ENCODE measurements around the gene TBC1D2B.

The TBC1D2B gene

DNA sequence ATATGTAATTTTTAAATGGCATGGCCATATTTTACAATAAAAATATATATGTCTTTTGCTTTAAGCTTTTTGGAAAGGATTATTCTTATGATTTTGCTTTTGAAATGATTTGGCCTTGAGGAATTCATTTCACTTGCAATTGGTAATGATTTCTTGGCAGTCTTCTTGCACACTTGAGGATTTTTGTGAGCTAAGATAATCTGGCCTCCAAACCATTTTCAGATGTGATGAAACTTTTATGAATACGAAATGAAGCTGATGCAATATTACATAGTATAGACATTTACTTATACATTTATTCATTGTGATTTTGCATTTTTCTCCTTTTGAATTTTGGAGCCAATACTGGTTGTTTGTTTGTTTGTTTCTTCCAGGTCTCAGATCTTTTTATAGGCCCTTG lies 8.4 kb upstream of the TBC1D2B start:
- H3K9ac ChIP-seq (ENCODE audit: low read depth, low read length) = no peak overlapping the region

DNA sequence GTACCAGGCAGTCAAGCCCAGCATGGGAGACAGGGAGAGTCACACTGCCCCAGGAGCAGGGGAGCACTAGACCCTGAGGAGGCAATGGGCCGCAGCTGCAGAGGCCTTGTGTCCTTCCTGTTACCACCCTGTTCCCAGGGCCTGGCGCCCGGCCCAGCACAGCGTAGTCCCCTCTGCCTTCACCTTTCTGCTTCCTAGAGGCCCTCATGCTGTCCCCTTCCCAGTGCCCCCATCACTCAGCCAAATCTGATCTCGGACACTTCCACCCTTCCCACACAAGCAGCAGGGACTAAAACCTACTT lies 6.9 kb upstream of the TBC1D2B start:
- no peak overlapping the region for H3K9ac ChIP-seq (ENCODE audit: low read depth, low read length)
- no peaks in the 10 kb centered on the region for H3K36me3 ChIP-seq (ENCODE audit: insufficient read depth, low read length)
- no peaks in the 10 kb centered on the region for H3K9me3 ChIP-seq (ENCODE audit: control insufficient read depth, insufficient read depth, low read length)
- H3K4me1 ChIP-seq (ENCODE audit: insufficient read depth, low read length) = peaks cover 7% of the 10 kb centered on the region; the same call in 1 of the 2 replicates

More for the DNA sequence above, 8.4 kb upstream of the TBC1D2B start:
- Histone ChIP-seq H3K4me1 (ENCODE audit: insufficient read depth, low read length) (peaks cover 7% of the 10 kb centered on the region; the same call in 1 of the 2 replicates), H3K9me3 (ENCODE audit: control insufficient read depth, insufficient read depth, low read length) (no peaks in the 10 kb centered on the region), H3K36me3 (ENCODE audit: insufficient read depth, low read length) (no peaks in the 10 kb centered on the region)

DNA sequence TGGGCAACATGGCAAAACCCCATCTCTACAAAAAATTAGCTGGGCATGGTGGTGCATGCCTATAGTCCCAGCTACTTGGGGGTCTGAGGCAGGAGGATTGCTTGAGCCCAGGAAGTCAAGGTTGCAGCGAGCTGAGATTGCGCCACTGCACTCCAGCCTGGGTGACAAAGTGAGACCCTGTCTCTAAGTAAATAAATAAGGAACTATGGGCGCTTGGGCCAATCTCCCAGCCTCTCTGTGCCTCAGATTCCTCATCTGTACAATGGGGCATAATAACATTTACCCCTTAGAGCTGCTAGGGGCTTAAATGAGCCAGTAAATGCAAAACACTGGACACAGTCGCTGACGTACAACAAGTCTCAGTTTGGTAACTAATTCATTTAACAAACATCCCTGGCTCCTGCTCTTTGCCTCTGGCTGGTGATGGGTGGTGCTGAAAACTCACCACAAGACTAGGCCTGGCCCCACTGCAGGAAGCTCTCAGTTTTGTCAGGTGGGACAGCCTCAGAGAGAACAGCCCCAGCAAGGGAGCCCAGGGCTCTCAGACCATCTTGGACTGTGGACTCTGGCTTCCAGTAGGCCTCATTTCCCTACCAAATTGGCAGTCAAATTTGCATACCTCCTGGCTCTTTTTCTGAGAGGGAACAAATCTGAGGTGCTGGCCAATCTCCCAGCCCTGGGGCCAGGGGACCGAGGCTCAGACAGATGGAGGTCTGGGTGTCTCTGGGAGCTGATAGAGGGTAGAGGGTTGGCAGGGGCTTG lies 6.4 kb upstream of the TBC1D2B start:
- no peaks in the 10 kb centered on the region for H3K9me3 ChIP-seq (ENCODE audit: control insufficient read depth, insufficient read depth, low read length)
- peaks cover 7% of the 10 kb centered on the region; the same call in 1 of the 2 replicates for H3K4me1 ChIP-seq (ENCODE audit: insufficient read depth, low read length)
- H3K36me3 ChIP-seq (ENCODE audit: insufficient read depth, low read length) = no peaks in the 10 kb centered on the region
- H3K9ac ChIP-seq (ENCODE audit: low read depth, low read length) = no peak overlapping the region

DNA sequence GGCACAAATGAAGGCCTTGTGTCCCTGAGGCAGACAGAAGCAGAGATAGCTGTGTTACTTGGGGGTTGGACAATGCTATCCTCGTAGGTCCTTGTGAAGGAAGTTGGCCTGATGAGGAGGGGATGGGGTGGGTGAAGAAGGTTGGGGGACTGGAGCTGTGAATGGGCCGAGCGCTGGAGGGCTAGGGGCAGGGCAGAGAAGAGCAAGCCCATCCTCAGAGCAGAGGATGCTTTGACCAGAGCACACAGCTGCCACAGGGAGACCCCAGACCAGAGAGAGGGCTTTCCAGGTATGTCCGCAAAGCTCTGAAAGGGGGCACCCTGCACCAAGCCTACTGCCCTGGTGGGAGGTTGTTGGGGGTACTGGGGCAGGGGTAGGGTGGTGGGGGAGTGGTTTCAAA lies 5.7 kb upstream of the TBC1D2B start:
- Histone ChIP-seq H3K4me1 (ENCODE audit: insufficient read depth, low read length) (peaks cover 3% of the 10 kb centered on the region; the same call in 1 of the 2 replicates), H3K9me3 (ENCODE audit: control insufficient read depth, insufficient read depth, low read length) (no peaks in the 10 kb centered on the region), H3K9ac (ENCODE audit: low read depth, low read length) (no peak overlapping the region), H3K36me3 (ENCODE audit: insufficient read depth, low read length) (no peaks in the 10 kb centered on the region)

DNA sequence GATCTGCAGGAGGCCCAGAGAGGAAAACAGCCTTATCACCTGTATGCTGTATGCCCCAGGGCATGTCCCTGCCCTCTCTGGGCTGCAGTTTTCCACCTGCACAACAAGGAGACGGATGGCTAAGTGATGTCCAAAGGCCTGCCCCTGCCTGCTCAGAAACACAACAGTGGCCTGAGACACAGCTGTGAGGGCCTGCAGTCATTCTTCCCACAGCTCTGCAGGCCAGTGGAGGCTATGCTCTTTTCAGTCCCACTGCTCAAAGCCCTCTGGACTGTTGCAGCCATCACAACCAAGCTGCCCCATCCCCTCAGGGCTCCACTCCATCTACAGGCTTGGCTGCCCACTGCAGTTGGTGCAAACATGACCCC lies 5.2 kb upstream of the TBC1D2B start:
- no peaks in the 10 kb centered on the region for H3K36me3 ChIP-seq (ENCODE audit: insufficient read depth, low read length)
- H3K9ac ChIP-seq (ENCODE audit: low read depth, low read length) = no peak overlapping the region
- H3K9me3 ChIP-seq (ENCODE audit: control insufficient read depth, insufficient read depth, low read length) = no peaks in the 10 kb centered on the region
- no peaks in the 10 kb centered on the region for H3K4me1 ChIP-seq (ENCODE audit: insufficient read depth, low read length)

DNA sequence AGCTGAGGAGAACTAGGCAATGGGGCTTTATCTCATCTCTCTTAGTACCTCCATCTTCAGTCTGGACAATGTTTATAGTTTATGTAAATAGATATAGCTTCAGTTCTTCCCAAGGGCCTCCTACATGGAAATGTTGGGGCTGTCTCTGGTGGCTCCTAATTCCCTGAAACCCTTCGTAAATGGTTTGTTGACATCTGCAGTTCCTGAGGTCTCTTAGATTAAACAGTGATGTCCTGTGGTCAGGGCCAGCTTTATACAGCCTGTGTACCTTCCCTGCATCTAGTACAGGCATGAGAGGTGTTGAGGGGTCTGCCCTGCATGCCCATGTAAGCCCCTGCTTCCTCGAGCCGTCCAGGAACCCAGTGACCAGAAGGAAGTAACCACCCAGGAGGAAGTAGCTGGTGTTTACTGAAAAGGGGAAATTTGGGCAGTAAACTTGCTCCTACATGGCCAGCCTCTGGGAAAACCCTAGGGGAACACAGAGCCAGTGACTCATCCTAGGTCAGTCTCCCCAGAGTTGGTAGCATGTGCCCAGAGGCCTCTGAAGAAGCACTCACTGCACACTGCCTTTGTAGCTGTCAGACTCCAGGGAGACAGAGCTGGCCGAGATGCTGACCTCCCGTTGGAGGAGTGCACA lies 4.7 kb upstream of the TBC1D2B start:
- Histone ChIP-seq H3K9me3 (ENCODE audit: control insufficient read depth, insufficient read depth, low read length) (no peaks in the 10 kb centered on the region), H3K36me3 (ENCODE audit: insufficient read depth, low read length) (no peaks in the 10 kb centered on the region), H3K4me1 (ENCODE audit: insufficient read depth, low read length) (no peaks in the 10 kb centered on the region), H3K9ac (ENCODE audit: low read depth, low read length) (no peak overlapping the region)

DNA sequence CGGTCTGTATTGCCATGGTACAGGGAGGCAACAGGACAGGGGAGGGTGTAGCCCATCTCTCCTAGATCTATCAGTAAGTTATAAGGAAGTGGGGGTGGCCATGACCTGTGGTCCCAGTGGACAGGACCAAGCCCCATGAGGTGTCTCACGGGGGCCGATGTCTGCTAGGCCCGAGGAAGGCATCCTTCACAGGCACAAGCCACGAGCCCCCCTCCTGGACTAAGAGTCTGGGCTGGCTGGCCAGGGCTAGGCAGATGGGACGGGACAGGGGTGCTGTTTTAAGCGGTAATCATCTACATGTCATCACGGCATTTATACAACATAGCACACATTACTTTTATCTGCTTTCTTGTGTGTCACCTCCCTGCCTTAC lies 2.6 kb upstream of the TBC1D2B start:
- no peak overlapping the region for H3K9ac ChIP-seq (ENCODE audit: low read depth, low read length)
- H3K4me1 ChIP-seq (ENCODE audit: insufficient read depth, low read length) = 0 out of 2 replicates have a peak, but pooled peaks cover 4% of the 10 kb centered on the region
- no peaks in the 10 kb centered on the region for H3K9me3 ChIP-seq (ENCODE audit: control insufficient read depth, insufficient read depth, low read length)
- H3K36me3 ChIP-seq (ENCODE audit: insufficient read depth, low read length) = no peaks in the 10 kb centered on the region

DNA sequence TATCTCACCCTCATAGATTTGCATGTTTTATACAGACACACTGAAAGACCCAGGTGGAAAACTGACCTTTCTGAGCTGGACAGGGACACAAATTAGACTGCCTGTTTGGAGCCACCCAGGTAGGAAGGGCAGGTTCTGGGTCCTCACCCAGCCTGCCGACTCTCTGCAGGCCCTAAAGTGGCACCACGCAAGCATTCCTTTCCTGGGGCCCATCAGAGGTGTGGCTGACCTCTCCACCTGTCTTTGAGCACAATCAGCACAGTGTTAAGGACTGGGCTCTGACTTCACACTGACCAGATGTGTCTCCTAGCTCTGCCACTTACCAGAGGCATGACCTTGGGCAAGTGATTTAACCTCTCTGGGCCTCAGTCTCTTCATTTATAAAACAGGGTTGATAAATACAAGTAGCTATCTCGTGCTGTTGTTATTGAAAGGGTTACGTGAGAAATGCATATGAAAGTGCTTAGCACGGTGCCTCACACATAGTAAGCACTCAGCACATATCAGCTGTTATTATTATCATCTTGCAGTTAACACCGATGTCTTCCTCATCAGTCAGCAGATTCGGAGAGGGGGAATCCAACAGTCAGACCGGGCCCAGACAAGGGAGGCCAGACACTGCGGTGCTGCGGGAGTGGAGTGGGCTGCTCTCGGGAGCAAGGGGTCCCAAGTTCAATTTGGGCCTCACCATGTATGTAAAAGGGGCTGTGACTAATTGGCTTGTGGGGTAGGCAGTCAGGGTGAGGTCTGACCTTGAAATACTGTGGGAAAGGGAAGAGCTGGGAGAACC lies 2.0 kb upstream of the TBC1D2B start:
- Histone ChIP-seq H3K9me3 (ENCODE audit: control insufficient read depth, insufficient read depth, low read length) (no peaks in the 10 kb centered on the region), H3K4me1 (ENCODE audit: insufficient read depth, low read length) (0 out of 2 replicates have a peak, but pooled peaks cover 4% of the 10 kb centered on the region), H3K36me3 (ENCODE audit: insufficient read depth, low read length) (no peaks in the 10 kb centered on the region), H3K9ac (ENCODE audit: low read depth, low read length) (no peak overlapping the region)

DNA sequence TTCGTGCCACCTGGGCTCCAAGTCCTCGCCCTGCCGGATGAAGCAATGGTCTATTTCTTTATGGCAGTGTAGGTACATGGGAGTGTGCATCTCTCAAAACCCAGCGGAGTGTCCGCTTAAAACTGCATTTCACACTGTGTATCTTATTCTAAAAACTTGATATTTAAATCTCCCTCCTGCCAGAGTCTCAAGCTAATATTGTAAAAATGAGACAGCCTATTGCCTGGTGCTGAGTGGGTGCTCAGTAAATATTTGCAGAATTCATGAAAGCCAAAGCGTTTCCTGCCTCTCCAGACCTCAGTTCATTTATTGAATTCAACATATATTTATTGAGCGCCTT lies 330 bp upstream of the TBC1D2B start:
- Histone ChIP-seq H3K36me3 (ENCODE audit: insufficient read depth, low read length) (no peaks in the 10 kb centered on the region), H3K9me3 (ENCODE audit: control insufficient read depth, insufficient read depth, low read length) (no peaks in the 10 kb centered on the region), H3K4me1 (ENCODE audit: insufficient read depth, low read length) (0 out of 2 replicates have a peak, but pooled peaks cover 4% of the 10 kb centered on the region), H3K9ac (ENCODE audit: low read depth, low read length) (peak overlapping the region; percentile 63; the same call in 1 of the 2 replicates)

DNA sequence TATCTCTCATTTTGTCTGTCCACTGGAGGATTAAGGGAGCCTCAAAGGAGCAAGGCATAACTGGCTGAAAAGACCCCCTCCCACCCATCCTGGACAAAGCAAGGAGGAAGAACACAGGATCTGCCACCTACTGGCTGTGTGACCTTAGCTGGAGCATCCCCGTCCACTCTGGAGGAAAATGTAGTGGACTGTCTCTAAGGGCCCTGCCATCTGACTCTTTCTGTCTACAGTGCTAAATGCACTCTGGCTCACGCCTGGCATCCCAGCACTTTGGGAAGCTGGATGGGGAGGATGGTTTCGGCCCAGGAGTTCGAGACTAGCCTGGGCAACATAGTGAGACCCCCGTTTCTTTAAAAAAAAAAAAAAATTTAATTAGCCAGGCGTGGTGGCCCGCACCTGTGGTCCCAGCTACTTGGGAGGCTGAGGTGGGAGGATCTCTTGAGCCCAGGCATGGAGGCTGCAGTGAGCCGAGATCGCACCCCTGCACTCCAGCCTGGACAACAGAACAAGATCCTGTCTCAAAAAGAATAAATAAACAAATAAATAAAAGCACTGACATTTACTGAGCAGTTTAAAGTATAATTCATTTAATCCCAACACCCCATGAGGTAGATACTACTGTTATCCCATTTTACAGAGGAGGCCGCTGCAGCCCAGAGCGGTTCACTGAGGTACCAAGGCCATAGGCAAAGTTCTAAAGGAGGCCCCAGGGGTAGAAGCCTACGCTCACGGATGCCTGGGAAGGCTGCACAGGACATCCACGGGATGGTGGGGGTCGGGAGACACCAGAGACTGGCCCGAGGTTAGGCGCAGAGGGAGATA lies 1.1 kb downstream of the TBC1D2B start:
- Histone ChIP-seq H3K4me1 (ENCODE audit: insufficient read depth, low read length) (peaks cover 18% of the 10 kb centered on the region; the same call in 1 of the 2 replicates), H3K9ac (ENCODE audit: low read depth, low read length) (peak overlapping the region; percentile 84), H3K9me3 (ENCODE audit: control insufficient read depth, insufficient read depth, low read length) (no peaks in the 10 kb centered on the region), H3K36me3 (ENCODE audit: insufficient read depth, low read length) (no peaks in the 10 kb centered on the region)

DNA sequence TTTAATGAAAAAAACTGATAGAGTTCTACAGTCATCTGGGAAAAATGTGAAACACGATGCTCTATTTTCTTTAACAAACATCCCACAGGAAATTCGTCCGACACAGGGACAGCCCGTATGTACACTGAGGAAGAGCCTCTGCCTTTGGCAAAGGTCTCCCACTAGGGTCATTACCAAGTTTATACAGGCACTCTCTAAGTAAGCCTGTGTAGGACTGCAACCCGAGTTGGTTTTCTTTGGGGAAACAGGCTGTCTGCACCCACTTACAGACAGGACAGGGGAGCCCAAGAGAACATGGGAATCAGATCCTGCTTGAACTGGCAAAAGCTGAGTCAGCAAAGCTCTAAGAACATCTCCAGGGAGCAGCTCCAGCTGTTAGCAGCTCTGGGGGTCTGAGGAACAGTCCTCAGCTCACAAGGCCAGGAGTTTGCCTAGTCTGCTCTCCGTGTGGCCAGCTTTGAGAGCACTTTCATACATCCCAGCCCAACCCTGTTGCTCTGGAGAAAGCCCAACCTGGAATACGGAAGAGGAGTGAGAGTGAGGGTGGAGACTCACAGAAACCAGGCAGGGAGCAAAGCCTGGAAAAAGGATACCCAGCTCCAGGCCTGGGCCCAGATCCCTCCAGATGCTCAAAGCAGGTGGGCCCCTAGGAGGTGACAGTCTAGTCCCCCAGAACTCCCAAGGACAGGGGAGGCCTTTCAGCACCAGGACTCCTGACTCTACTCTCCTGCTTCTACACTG lies 1.9 kb downstream of the TBC1D2B start:
- no peaks in the 10 kb centered on the region for H3K9me3 ChIP-seq (ENCODE audit: control insufficient read depth, insufficient read depth, low read length)
- peaks cover 19% of the 10 kb centered on the region; the same call in 1 of the 2 replicates for H3K4me1 ChIP-seq (ENCODE audit: insufficient read depth, low read length)
- no peaks in the 10 kb centered on the region for H3K36me3 ChIP-seq (ENCODE audit: insufficient read depth, low read length)
- H3K9ac ChIP-seq (ENCODE audit: low read depth, low read length) = peak overlapping the region; percentile 40

DNA sequence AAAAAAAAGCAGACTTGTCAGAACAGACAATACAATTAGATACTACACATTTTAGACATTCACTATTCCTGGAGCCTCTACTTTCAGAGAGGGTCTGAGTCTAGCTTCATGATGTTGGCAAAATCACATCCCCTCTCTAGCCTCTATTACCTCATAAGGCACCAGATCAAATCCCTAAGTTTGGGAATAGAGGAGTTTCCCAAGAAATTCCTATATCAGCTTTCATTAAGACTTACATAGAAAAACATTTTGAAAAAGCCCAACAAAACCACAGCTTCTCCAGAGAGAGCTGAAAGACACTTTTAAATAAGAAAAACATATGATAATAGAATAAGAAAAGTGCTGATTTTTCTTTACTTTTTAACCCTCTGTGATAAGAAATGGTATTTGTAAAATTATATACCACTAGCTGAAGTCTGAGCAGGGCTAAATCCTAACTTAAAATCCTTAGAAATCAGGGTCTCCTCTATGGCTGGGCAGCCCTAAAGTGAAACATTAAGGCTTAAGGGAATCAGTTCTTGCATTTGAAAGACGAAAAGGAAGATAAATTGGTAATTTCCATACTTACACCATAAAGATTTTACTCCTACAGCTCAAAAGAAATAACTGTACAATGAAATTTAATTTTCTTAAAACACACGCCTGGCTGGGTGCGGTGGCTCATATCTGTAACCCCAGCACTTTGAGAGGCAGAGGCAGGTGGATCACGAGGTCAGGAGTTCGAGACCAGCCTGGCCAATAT lies 4.3 kb downstream of the TBC1D2B start:
- Histone ChIP-seq H3K9ac (ENCODE audit: low read depth, low read length) (no peak overlapping the region), H3K9me3 (ENCODE audit: control insufficient read depth, insufficient read depth, low read length) (no peaks in the 10 kb centered on the region), H3K4me1 (ENCODE audit: insufficient read depth, low read length) (peaks cover 40% of the 10 kb centered on the region), H3K36me3 (ENCODE audit: insufficient read depth, low read length) (no peaks in the 10 kb centered on the region)

All from ES-I3 (cell line).